Measurements from ENCODE around the gene AKIRIN2. TPM values are rescaled to one million over a fixed set of nuclear protein-coding genes. Genes with fewer than 3 reads are reported as not detected.
"Not testable (repeated sequence)": the region's sequence is repeated elsewhere in the genome, so short reads cannot be mapped to it uniquely, and the experiment has no call there.

AKIRIN2 gene
- total RNA-seq, 1 donor = 92.1 TPM

DNA sequence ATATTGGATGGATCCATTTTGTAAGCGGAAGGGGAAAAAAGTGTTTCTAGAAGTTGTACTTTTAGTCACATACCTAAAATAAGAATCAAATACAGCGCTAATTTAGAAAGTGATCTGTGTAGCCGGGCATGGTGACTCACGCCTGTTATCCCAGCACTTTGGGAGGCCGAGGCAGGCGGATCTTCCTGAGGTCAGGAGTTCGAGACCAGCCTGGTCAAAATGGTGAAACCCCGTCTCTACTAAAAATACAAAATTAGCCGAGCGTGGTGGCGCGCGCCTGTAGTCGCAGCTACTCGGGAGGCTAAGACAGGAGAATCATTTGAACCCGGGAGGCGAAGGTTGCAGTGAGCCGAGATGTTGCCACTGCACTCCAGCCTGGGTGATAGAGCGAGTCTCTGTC, 1.0 kb upstream of the AKIRIN2 start:
- peaks cover 19% of the 10 kb centered on the region for H3K4me1 ChIP-seq (ENCODE audit: insufficient read depth, low read length)
- not testable (repeated sequence) for H3K9me3 ChIP-seq (ENCODE audit: low read depth, low read length); H3K27me3 ChIP-seq (ENCODE audit: insufficient read depth, low read length)
- peak overlapping the region; percentile 99 for H3K4me3 ChIP-seq (ENCODE audit: low read length)

DNA sequence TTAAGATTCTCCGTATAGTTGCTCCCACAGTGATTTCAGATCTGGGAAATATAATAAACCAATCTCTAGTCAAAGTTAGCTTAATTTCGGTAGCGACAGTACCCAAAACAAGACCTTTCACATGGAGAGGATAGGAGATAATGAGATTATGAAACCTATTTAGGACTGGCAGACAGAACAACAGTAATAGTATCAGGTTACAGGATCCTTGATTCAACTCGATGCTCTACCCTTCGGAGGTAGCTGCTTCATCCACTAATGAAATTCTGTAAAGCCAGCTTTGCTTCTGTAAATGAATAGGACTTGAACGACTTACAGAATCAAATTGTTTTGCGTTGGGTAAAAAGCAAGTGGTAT, 534 bp upstream of the AKIRIN2 start:
- Histone ChIP-seq H3K4me1 (ENCODE audit: insufficient read depth, low read length) (peaks cover 24% of the 10 kb centered on the region), H3K9me3 (ENCODE audit: low read depth, low read length) (no peaks in the 10 kb centered on the region), H3K4me3 (ENCODE audit: low read length) (peak overlapping the region; percentile 99)

DNA sequence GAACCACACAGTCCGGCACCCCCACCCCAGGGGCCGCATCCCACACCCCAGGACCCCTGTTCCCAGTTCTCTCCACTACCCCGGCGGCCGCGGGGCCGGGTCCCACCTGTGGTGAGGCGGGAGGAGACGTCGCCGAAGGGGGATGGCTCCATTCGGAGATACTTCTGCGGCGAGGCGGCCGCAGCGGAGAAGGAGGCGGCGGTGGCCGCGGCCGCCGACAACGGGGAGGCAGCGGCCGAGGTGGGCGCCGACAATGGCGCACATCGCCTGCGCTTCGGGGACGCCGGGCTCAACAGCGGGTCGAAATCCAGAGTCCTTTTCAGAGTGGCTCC, 723 bp downstream of the AKIRIN2 start:
- Histone ChIP-seq H3K9me3 (ENCODE audit: low read depth, low read length) (no peaks in the 10 kb centered on the region), H3K4me3 (ENCODE audit: low read length) (peak overlapping the region; percentile 99), H3K27me3 (ENCODE audit: insufficient read depth, low read length) (no peaks in the 10 kb centered on the region), H3K4me1 (ENCODE audit: insufficient read depth, low read length) (peaks cover 36% of the 10 kb centered on the region)

More for the DNA sequence above, 534 bp upstream of the AKIRIN2 start:
- no peaks in the 10 kb centered on the region for H3K27me3 ChIP-seq (ENCODE audit: insufficient read depth, low read length)

DNA sequence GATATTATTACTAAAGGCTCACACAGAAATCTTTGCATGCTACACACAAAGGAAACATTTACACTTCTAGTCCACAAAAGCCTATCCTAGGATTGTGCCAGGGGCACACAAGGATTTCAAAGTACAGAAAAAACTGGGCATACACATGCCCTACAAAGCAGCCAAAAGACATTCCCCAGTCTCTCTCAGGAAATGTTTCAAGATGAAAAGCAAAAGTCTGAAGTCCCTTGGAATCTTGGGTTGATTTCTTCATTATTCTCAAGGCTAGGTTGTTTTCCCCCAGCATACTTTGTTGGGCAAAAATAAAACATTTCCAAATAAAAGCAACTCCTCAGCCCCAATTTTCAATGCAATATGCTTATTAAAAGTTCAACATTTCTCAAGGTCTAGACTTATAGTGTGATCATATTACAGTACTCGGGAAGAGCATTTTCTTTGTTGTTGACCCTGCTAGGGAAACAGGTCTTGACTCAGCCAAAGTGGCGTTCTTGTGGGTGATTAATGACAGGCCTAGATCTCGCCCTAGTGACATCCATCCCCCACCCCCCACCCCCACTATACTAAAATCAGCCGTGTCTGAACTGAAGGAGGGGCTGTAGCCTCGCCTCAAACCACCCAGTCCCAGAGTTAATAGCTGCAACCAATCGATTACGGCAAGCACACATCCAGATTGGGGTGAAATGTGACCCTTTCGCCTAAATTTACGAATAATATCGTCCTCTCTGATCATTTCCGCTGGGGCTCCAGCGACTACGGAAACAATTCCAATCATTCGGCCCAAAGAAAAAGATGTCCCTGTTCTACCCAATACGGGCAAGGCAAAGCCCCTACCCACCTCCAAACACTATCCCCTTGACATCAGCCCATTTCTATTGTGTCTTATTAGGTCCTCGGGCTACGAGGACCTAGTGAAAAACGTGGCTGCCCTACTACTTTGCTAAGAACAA, 1.4 kb downstream of the AKIRIN2 start:
- Histone ChIP-seq H3K4me1 (ENCODE audit: insufficient read depth, low read length) (peaks cover 37% of the 10 kb centered on the region), H3K4me3 (ENCODE audit: low read length) (peak overlapping the region; percentile 99)

DNA sequence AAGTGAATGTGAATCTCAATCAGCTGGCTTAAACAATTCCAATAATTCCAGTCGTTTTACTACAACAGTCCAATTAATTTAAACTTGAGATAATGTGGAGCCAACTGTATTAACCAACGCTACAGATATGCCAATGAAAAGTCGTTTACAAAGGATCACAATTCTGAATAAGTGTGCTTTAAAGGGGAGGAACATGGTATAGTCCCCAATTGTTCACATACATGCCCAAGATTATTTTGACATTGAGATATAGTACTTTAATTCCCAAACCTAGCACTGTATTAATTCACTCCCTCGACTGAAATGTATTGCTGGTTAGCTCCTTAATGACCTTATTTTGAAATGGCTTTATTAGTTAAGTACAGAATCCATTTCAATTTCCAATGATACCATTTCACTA, 2.5 kb downstream of the AKIRIN2 start:
- Histone ChIP-seq H3K9me3 (ENCODE audit: low read depth, low read length) (no peaks in the 10 kb centered on the region), H3K4me3 (ENCODE audit: low read length) (peak overlapping the region; percentile 99), H3K4me1 (ENCODE audit: insufficient read depth, low read length) (peaks cover 40% of the 10 kb centered on the region), H3K27me3 (ENCODE audit: insufficient read depth, low read length) (no peaks in the 10 kb centered on the region)

More for the DNA sequence above, 1.4 kb downstream of the AKIRIN2 start:
- Histone ChIP-seq H3K27me3 (ENCODE audit: insufficient read depth, low read length) (no peaks in the 10 kb centered on the region), H3K9me3 (ENCODE audit: low read depth, low read length) (no peaks in the 10 kb centered on the region)

DNA sequence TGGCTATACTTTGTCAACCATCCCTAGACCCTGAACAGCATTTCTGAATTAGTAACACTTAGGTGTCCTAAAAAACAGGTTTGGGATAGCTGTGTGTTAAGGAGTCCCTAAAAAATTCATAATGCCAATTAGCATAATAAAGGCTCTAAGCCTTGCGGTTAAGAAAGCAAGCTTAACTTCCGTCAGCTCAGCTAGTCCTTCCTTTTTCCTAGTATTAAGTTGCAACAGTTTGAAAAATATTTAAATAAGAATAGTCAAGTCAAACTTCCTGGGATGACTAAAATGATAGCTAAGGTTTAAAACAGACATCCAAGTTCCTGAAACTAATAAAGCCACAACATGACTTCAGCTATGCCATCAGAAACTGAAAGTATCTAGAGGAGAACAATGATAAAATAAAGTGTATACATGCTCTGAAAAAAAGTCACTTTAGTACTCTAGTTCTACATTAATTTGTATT, 3.5 kb downstream of the AKIRIN2 start:
- H3K4me1 ChIP-seq (ENCODE audit: insufficient read depth, low read length) = peaks cover 41% of the 10 kb centered on the region
- H3K9me3 ChIP-seq (ENCODE audit: low read depth, low read length) = no peaks in the 10 kb centered on the region
- peak overlapping the region; percentile 99 for H3K4me3 ChIP-seq (ENCODE audit: low read length)
- no peaks in the 10 kb centered on the region for H3K27me3 ChIP-seq (ENCODE audit: insufficient read depth, low read length)

DNA sequence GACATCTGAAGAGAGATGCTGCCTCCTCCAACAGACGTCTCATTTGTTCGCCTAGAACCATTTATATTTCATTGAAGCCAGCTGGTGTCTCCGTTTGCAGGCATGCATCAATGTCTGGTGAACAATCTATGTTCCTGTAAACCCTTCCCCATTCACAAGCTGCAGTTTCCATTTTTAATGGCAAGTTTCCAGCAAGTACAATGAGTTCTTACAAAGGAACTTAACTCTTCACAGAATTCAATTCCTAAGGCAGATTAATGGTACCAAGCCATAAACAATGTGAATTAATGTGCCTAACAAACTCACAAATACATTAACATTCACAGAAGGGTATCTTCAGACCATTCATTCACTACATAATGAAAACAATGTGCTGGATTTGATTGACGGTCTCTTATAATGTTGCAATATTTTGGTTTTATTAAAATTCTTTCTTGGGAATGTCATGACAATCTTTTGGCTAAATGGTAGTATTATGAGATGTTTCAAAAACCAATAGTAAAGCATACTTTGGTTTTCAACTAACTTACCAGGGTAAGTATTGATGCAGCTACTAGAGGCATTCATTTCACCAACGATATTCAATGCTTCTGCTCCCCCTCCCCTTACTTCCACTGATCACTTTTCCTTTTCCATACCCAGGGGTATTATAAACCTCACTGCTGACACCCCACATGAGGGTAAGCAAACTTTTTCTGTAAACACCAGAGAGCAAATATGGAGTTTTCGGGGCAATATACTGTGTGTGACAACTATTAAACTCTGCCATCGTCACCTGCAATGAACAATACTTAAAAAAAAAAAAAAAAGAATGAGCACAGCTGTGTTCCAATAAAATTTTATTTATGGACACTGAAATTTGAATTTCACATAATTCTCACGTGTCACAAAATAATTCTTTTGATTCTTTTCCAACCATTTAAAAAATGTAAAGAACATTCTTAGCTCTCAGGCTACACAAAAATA, 4.2 kb downstream of the AKIRIN2 start:
- Histone ChIP-seq H3K9me3 (ENCODE audit: low read depth, low read length) (no peaks in the 10 kb centered on the region), H3K4me1 (ENCODE audit: insufficient read depth, low read length) (peaks cover 43% of the 10 kb centered on the region), H3K4me3 (ENCODE audit: low read length) (peak overlapping the region; percentile 19), H3K27me3 (ENCODE audit: insufficient read depth, low read length) (no peaks in the 10 kb centered on the region)

DNA sequence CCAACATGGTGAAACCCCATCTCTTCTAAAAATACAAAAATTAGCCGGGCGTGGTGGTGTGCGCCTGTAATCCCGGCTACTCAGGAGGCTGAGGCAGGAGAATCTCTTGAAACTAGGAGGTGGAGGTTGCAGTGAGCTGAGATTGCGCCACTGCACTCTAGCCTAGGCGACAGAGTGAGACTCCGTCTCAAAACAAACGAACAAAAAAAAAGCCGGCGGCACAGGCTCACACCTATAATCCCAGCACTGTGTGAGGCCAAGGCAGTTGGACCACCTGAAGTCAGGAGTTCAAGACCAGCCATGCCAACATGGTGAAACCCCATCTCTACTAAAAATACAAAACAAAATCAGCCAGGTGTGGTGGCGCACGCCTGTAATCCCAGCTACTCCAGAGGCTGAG, 5.2 kb downstream of the AKIRIN2 start:
- not testable (repeated sequence) for H3K9me3 ChIP-seq (ENCODE audit: low read depth, low read length); H3K4me3 ChIP-seq (ENCODE audit: low read length); H3K27me3 ChIP-seq (ENCODE audit: insufficient read depth, low read length)
- H3K4me1 ChIP-seq (ENCODE audit: insufficient read depth, low read length) = peaks cover 51% of the 10 kb centered on the region

DNA sequence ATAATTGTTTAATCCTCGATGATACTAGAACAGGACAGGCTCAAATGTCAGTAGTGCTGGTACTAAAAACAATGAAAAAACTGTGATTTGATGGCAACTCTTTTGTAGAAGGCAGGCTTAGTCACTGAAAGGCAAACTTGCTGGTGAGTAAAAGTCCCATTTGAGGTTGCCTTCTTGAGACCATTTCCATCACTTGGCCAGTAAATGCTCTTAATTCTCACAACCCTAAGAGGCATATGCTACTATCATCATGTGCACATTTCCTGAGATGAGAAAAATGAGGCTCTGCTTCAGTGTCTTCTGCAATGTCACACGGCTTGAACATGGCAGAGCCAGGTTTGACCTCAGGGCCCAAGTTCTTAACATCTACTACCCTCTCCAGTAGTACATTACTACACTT, 9.9 kb downstream of the AKIRIN2 start:
- peaks cover 69% of the 10 kb centered on the region for H3K4me1 ChIP-seq (ENCODE audit: insufficient read depth, low read length)
- H3K27me3 ChIP-seq (ENCODE audit: insufficient read depth, low read length) = no peaks in the 10 kb centered on the region
- no peaks in the 10 kb centered on the region for H3K9me3 ChIP-seq (ENCODE audit: low read depth, low read length)
- no peak overlapping the region for H3K4me3 ChIP-seq (ENCODE audit: low read length)

DNA sequence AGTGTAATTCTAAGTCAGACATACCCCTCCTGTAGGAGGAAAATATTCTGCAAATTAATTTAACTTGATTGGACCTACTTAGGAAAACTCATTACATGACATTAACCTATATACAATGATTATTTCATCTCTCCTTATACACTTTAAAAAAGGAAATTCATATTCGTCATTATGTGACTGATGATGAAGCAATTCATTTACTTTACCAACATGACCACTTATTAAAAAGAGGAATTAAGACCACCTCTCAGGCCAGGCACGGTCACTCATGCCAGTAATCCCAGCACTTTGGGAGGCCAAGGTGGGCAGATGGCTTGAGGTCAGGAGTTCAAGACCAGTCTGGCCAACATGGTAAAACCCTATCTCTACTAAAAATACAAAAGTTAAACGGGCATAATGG, 11.6 kb downstream of the AKIRIN2 start:
- Histone ChIP-seq H3K4me1 (ENCODE audit: insufficient read depth, low read length) (peaks cover 65% of the 10 kb centered on the region), H3K27me3 (ENCODE audit: insufficient read depth, low read length) (no peaks in the 10 kb centered on the region), H3K4me3 (ENCODE audit: low read length) (no peak overlapping the region), H3K9me3 (ENCODE audit: low read depth, low read length) (no peaks in the 10 kb centered on the region)

DNA sequence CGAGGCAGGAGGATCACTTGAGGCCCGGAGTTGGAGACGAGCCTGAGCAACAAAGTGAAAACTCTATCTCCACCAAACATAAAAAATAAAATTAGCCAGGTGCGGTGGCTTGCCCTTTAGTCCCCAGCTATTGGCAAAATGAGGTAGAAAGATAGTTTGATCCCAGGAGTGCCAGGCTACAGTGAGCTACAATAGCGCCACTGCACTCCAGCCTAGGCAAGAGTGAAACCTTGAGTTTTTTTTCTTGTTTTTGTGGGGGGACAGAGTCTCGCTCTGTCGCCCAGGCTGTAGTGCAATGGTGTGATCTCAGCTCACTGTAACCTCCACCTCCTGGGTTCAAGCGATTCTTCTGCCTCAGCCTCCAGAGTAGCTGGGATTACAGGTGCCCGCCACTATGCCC, 14.1 kb downstream of the AKIRIN2 start:
- peaks cover 61% of the 10 kb centered on the region for H3K4me1 ChIP-seq (ENCODE audit: insufficient read depth, low read length)
- not testable (repeated sequence) for H3K4me3 ChIP-seq (ENCODE audit: low read length); H3K27me3 ChIP-seq (ENCODE audit: insufficient read depth, low read length); H3K9me3 ChIP-seq (ENCODE audit: low read depth, low read length)

DNA sequence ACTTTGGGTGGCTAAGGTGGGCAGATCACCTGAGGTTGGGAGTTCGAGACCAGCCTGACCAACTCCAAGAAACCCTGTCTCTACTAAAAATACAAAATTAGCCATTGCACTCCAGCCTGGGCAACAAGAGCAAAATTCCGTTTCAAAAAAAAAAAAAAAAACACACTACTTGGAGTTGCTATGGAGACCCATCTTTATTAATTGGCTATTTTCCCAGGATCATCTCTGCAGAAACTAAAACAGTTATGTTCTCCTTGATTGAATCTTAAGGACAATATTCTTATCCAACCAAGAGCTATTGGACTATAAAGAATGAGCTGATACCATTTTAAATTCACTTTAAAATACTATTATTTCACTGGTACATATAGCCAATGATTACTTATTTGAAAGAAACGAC, 14.7 kb downstream of the AKIRIN2 start:
- Histone ChIP-seq H3K9me3 (ENCODE audit: low read depth, low read length) (no peaks in the 10 kb centered on the region), H3K4me1 (ENCODE audit: insufficient read depth, low read length) (peaks cover 59% of the 10 kb centered on the region), H3K27me3 (ENCODE audit: insufficient read depth, low read length) (no peaks in the 10 kb centered on the region), H3K4me3 (ENCODE audit: low read length) (no peak overlapping the region)

DNA sequence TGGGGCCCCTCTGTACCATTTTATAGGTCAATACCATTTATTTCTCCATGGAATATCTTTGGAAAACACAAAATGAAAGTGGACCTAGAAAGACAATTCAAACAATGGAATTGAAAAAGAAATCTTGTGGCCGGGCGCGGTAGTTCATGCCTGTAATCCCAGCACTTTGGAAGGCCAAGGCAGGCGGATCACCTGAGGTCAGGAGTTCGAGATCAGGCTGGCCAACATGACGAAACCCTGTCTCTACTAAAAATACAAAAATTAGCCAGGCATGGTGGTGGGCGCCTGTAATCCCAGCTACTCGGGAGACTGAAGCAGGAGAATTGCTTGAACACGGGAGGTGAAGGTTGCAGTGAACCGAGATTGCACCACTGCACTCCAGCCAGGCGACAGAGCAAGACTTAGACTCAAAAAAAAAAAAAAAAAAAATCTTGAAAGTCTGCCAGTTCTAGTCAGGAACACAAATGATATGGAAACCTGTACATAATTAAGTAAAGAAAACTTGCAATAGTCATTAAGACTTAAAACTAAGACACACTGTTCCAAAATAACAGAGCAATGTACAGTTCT, 15.3 kb downstream of the AKIRIN2 start:
- H3K4me3 ChIP-seq (ENCODE audit: low read length); H3K27me3 ChIP-seq (ENCODE audit: insufficient read depth, low read length); H3K9me3 ChIP-seq (ENCODE audit: low read depth, low read length): not testable (repeated sequence)
- peaks cover 54% of the 10 kb centered on the region for H3K4me1 ChIP-seq (ENCODE audit: insufficient read depth, low read length)

DNA sequence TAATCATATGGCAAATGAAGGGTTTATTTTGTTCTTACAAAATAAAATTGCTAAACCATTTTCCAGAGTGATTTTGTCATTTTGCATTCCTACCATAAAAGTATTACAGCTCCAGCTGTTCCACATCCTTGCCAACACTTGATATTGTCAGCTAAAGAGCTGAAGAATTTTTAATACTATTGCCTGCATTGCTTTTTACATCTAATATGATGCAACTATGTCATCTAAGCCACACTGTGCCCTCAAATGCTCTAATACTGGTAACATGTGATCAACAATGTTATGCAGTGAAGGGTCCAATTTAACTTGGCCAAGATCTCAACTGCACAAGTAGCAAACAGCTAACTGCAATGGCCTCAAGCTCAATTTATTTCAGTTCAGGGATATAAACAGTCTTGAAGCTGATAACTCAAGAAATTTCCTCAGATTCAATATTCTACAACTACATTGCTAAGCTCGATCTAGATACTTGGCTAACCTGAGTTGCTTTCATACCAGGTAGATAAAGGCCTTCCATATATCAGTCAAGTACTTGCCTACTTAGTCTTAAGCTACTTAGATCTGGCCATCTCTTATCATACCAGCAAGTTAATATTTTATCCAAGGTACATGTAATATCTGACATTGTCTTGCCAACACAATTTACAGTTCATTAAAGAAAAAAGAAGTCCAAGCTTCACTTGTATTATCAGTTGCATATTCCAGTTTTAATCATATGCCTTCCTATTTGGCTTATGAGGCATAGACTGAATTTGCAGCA, 17.0 kb downstream of the AKIRIN2 start:
- no peak overlapping the region for H3K4me3 ChIP-seq (ENCODE audit: low read length)
- H3K27me3 ChIP-seq (ENCODE audit: insufficient read depth, low read length) = no peaks in the 10 kb centered on the region
- H3K4me1 ChIP-seq (ENCODE audit: insufficient read depth, low read length) = peaks cover 42% of the 10 kb centered on the region

More for the DNA sequence above, 17.0 kb downstream of the AKIRIN2 start:
- no peaks in the 10 kb centered on the region for H3K9me3 ChIP-seq (ENCODE audit: low read depth, low read length)

Measured in mononuclear cell (primary cell).